ENCODE measurements around the gene TTC7B.

Gene TTC7B

GRCh38 chr14:90804292-90805083, 11.7 kb downstream of the TTC7B start:
- DNase-seq, result no peak

GRCh38 chr14:90803249-90803648, 13.0 kb downstream of the TTC7B start:
- no peak for DNase-seq

- DNase-seq, result no peak
Measured at GRCh38 chr14:90799420-90799819, 16.8 kb downstream of the TTC7B start.

GRCh38 chr14:90797919-90798318, 18.3 kb downstream of the TTC7B start:
- DNase-seq, result no peak

- DNase-seq, result no peak
Measured at GRCh38 chr14:90797451-90797850, 18.8 kb downstream of the TTC7B start.

GRCh38 chr14:90796329-90796728, 19.9 kb downstream of the TTC7B start:
- no peak for DNase-seq

- DNase-seq, result no peak
Measured at GRCh38 chr14:90795744-90796143, 20.5 kb downstream of the TTC7B start.

- DNase-seq, result no peak
Measured at GRCh38 chr14:90791486-90791885, 24.7 kb downstream of the TTC7B start.

GRCh38 chr14:90788031-90788430, 28.2 kb downstream of the TTC7B start:
- no peak for DNase-seq

- DNase-seq, result no peak
Measured at GRCh38 chr14:90785876-90786450, 30.3 kb downstream of the TTC7B start.

GRCh38 chr14:90785471-90785870, 30.8 kb downstream of the TTC7B start:
- no peak for DNase-seq

GRCh38 chr14:90784621-90785270, 31.5 kb downstream of the TTC7B start:
- no peak for DNase-seq

GRCh38 chr14:90783344-90783743, 32.9 kb downstream of the TTC7B start:
- DNase-seq, result no peak

GRCh38 chr14:90782892-90783291, 33.3 kb downstream of the TTC7B start:
- no peak for DNase-seq

GRCh38 chr14:90781876-90782275, 34.4 kb downstream of the TTC7B start:
- DNase-seq, result no peak

- no peak for DNase-seq
Measured at GRCh38 chr14:90781344-90781761, 34.9 kb downstream of the TTC7B start.

GRCh38 chr14:90780519-90780918, 35.7 kb downstream of the TTC7B start:
- no peak for DNase-seq

- peak; percentile 65 for DNase-seq
Measured at GRCh38 chr14:90778571-90779255, 37.5 kb downstream of the TTC7B start.

- DNase-seq, result no peak
Measured at GRCh38 chr14:90777830-90778485, 38.3 kb downstream of the TTC7B start.

GRCh38 chr14:90777358-90777757, 38.9 kb downstream of the TTC7B start:
- no peak for DNase-seq

- DNase-seq, result no peak
Measured at GRCh38 chr14:90775441-90775840, 40.8 kb downstream of the TTC7B start.

GRCh38 chr14:90774316-90774715, 41.9 kb downstream of the TTC7B start:
- DNase-seq, result no peak

- no peak for DNase-seq
Measured at GRCh38 chr14:90773705-90774104, 42.5 kb downstream of the TTC7B start.

All from NCI-H1436 treated with DMSO at 0.1 percent for 48 hours (cell line).